ENCODE measurements around the gene BMP4.

Gene BMP4

DNA sequence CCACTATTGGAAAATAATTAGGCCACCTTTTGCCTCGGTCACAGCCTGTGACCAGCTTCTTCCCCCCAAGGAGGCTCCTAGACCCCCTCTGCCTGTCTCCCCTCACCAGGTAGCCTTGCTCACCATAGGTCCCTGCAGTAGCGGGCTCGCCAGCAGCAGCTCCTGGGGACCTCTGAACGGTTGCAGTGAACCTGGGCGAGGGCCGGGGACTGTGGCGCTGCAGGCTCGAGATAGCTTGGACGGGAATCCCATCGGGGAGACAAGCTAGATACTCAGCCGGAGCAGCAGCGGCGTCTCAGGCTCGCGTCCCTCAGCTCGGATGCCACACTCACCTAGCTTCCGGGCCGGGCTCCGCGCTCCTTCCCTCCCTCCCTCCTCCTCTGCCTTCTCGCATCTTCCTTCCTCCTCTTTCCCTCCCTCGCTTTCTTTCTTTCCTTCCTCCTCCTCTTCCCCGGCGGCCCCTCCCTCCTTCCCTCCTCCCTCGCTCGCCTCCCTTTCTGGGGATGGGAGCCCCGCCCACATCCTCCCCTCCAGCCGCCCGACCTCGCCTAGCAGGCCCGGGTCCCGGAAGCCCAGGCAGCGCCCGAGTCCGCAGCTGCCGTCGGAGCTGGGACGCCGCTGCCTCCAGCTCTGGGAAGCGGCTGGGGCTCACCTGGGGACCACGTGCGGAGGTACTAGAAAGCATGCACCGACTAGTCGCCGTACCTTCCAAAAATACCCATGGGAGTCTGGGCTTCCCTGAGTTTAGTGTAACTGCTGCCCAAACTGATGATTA is at the start of gene BMP4:
Gene BMP4 (minus strand): TSS at position 399 of the 775 bp plus-strand sequence. CDS start 4,603 bp downstream, outside the sequence.
- TF ChIP-seq, protein P1, sequence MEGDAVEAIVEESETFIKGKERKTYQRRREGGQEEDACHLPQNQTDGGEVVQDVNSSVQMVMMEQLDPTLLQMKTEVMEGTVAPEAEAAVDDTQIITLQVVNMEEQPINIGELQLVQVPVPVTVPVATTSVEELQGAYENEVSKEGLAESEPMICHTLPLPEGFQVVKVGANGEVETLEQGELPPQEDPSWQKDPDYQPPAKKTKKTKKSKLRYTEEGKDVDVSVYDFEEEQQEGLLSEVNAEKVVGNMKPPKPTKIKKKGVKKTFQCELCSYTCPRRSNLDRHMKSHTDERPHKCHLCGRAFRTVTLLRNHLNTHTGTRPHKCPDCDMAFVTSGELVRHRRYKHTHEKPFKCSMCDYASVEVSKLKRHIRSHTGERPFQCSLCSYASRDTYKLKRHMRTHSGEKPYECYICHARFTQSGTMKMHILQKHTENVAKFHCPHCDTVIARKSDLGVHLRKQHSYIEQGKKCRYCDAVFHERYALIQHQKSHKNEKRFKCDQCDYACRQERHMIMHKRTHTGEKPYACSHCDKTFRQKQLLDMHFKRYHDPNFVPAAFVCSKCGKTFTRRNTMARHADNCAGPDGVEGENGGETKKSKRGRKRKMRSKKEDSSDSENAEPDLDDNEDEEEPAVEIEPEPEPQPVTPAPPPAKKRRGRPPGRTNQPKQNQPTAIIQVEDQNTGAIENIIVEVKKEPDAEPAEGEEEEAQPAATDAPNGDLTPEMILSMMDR (IDR thresholded peaks at IDR 0.05; ENCODE audit: extremely low read depth, insufficient read depth, missing control alignments): no peak
- peak; percentile 64 for DNase-seq (ENCODE audit: low spot score)
- in situ Hi-C loops (cut with MboI; ENCODE audit: low pct_unique_long_range_greater_than_20kb, low sequenced_read_pairs, unreplicated experiment): no loop called here

DNA sequence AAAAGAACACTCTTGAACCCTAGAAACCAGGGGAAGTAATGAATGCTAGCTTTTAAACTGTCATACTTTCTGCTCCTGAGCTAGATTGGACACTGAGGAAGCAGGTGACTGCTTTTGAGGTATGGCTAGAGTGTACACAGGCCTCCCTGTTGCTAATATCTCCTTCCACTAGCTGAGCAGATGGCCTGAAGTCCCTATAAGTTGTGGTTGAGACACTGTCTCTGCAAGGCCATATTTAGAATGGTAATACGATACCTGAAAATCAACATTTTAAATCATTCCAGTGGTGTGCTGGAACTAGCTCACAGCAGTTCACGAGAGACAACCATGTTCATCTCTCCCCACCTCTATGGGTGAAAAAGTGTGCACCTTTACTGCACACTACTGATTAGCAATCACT is 46.4 kb upstream of the BMP4 start:
- TF ChIP-seq, protein P1 (IDR thresholded peaks at IDR 0.05; ENCODE audit: extremely low read depth, insufficient read depth, missing control alignments): no peak
- in situ Hi-C loops (cut with MboI; ENCODE audit: low pct_unique_long_range_greater_than_20kb, low sequenced_read_pairs, unreplicated experiment): no loop called here
- no peak for DNase-seq (ENCODE audit: low spot score)

DNA sequence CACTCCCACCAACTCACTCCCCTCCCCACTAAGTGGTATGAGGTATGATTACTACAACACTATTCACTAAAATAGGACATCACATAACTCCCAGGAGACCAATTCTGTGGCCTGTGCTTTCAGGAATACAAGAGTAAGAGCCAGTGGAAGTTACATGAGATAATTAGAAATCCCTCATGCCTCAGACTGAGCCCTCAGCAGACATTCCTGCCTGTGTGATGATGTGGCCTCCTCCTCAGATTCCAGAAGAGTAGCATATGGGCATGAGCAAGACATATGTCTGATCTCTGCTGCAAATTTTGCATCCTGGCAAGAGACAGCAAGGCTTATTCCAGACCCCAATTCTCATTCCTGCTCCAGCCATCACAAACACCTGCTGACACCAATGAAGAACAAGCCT is 46.0 kb upstream of the BMP4 start:
- in situ Hi-C loops (cut with MboI; ENCODE audit: low pct_unique_long_range_greater_than_20kb, low sequenced_read_pairs, unreplicated experiment): no loop called here
- no peak for DNase-seq (ENCODE audit: low spot score)
- TF ChIP-seq, protein P1 (IDR thresholded peaks at IDR 0.05; ENCODE audit: extremely low read depth, insufficient read depth, missing control alignments): no peak

DNA sequence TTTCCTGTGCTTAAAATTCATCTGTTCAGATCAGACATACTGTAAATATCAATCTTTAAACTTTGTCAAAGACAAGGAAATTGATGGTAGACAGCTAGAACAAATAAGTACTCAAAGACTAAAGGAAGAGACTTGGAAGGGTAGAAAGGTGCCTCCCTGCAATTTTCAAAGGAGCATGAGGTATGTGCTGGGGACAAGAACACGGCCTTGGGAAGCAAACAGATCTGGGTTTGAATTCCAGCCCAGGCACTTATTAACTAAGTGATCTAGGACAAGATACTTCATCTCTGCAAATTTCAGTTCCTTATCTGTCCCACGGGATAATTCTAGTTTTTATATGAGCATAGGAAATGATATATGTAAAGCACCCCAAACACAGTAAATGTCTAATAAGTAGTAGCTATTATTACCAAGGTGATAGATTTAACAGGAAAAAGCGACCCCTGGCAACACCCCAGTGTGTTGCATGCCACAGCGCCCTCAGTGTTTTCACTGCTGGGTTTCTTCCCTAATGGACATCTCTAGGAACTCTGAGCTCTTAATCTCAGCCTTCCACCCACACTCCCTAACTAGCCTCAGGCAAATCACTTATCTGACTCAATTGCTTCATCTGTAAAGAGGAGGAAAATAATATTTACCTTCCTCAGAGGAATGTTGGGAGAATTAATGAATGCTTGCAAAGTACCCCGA is 44.7 kb upstream of the BMP4 start:
- in situ Hi-C loops (cut with MboI; ENCODE audit: low pct_unique_long_range_greater_than_20kb, low sequenced_read_pairs, unreplicated experiment): no loop called here
- no peak for DNase-seq (ENCODE audit: low spot score)
- TF ChIP-seq, protein P1 (IDR thresholded peaks at IDR 0.05; ENCODE audit: extremely low read depth, insufficient read depth, missing control alignments): peak; percentile 18

DNA sequence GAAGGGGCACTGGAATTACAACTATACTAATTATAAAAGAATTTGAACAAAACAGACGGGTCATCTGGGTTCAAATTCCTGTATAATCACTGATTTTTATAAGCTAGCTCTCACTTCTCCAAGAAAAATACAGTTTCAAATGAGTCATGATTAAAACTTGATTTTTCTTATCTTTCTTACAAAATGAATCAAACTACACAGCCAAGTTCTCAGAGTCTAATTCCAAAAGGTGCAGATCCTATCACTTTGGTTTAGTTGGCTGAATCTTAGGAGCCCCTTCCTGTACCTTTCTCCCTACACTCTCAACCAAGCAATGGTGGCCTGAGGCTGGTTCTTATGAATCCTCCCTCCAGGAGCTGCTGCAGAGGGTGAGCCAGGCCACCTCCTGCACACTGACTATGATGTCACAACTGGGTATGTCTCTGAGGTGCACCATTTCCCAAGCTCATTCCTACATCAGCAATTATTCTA is 43.8 kb upstream of the BMP4 start:
- in situ Hi-C loops (cut with MboI; ENCODE audit: low pct_unique_long_range_greater_than_20kb, low sequenced_read_pairs, unreplicated experiment): no loop called here
- DNase-seq (ENCODE audit: low spot score): no peak
- TF ChIP-seq, protein P1 (IDR thresholded peaks at IDR 0.05; ENCODE audit: extremely low read depth, insufficient read depth, missing control alignments): no peak

DNA sequence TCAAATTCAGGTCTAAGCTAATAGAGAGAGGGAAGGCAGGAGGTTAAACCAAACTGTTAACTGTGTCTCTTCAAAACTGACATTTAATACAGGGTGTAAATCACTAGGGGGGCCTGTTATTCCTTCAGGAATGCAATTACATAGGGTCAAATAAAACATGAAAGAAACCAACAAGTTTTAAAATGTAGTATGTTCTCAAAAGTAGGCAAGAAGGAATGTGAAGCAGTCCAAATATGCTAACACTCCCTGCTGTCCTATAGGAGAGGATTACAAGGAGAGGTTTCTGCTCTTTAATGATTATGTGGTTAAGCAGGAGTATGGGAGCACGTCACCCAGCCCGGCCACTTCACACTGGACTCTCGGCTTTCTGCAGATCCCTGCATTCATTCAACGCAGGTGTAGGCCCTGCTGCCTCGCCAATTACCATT is 42.5 kb upstream of the BMP4 start:
- in situ Hi-C loops (cut with MboI; ENCODE audit: low pct_unique_long_range_greater_than_20kb, low sequenced_read_pairs, unreplicated experiment): no loop called here
- TF ChIP-seq, protein P1 (IDR thresholded peaks at IDR 0.05; ENCODE audit: extremely low read depth, insufficient read depth, missing control alignments): no peak
- DNase-seq (ENCODE audit: low spot score): no peak

All from GM13977 (cell line).